ENCODE results near the gene DPP10. TPM values are rescaled to one million over a fixed set of nuclear protein-coding genes. Genes with fewer than 3 reads are reported as not detected.

The DPP10 gene
- total RNA-seq, 1 donor from 2014 or later = 2.1 TPM

GRCh38 chr2:115036818-115037217 lies 594.4 kb downstream of the DPP10 start:
- no peak for DNase-seq (ENCODE audit: low read depth, low spot score)
- Mint-ChIP-seq H3K27me3 (ENCODE audit: low read depth) (no peaks in the 10 kb centered on the region), H3K4me3 (no peak overlapping the region), H3K36me3 (ENCODE audit: low read depth) (no peaks in the 10 kb centered on the region), H3K9me3 (no peaks in the 10 kb centered on the region), H3K4me1 (no peaks in the 10 kb centered on the region), H3K27ac (ENCODE audit: unreplicated experiment) (no peak overlapping the region)
- TF ChIP-seq CTCF (conservative IDR thresholded peaks at IDR 0.05) = no peak

- Mint-ChIP-seq H3K36me3 (ENCODE audit: low read depth) (no peaks in the 10 kb centered on the region), H3K27ac (ENCODE audit: unreplicated experiment) (no peak overlapping the region), H3K4me1 (no peaks in the 10 kb centered on the region), H3K9me3 (peaks cover 4% of the 10 kb centered on the region), H3K27me3 (ENCODE audit: low read depth) (no peaks in the 10 kb centered on the region), H3K4me3 (no peak overlapping the region)
- DNase-seq (ENCODE audit: low read depth, low spot score) = no peak
- TF ChIP-seq CTCF (conservative IDR thresholded peaks at IDR 0.05) = no peak
Observed at GRCh38 chr2:115057473-115057872, 615.0 kb downstream of the DPP10 start.

GRCh38 chr2:115070002-115070401 lies 627.6 kb downstream of the DPP10 start:
- Mint-ChIP-seq H3K9me3 (peaks cover 5% of the 10 kb centered on the region), H3K4me3 (no peak overlapping the region), H3K4me1 (no peaks in the 10 kb centered on the region), H3K27me3 (ENCODE audit: low read depth) (no peaks in the 10 kb centered on the region), H3K36me3 (ENCODE audit: low read depth) (no peaks in the 10 kb centered on the region), H3K27ac (ENCODE audit: unreplicated experiment) (no peak overlapping the region)
- no peak for TF ChIP-seq CTCF (conservative IDR thresholded peaks at IDR 0.05)
- DNase-seq (ENCODE audit: low read depth, low spot score) = no peak

- no peak overlapping the region for H3K27ac Mint-ChIP-seq (ENCODE audit: unreplicated experiment)
Observed at GRCh38 chr2:115071534-115071933, 629.1 kb downstream of the DPP10 start.

GRCh38 chr2:115075800-115076199 lies 633.4 kb downstream of the DPP10 start:
- Mint-ChIP-seq H3K27ac (ENCODE audit: unreplicated experiment) (no peak overlapping the region), H3K4me1 (no peaks in the 10 kb centered on the region), H3K4me3 (no peak overlapping the region), H3K36me3 (ENCODE audit: low read depth) (no peaks in the 10 kb centered on the region), H3K27me3 (ENCODE audit: low read depth) (no peaks in the 10 kb centered on the region), H3K9me3 (peaks cover 3% of the 10 kb centered on the region)
- no peak for DNase-seq (ENCODE audit: low read depth, low spot score)
- no peak for TF ChIP-seq CTCF (conservative IDR thresholded peaks at IDR 0.05)

More at GRCh38 chr2:115071534-115071933, 629.1 kb downstream of the DPP10 start:
- H3K27me3 Mint-ChIP-seq (ENCODE audit: low read depth) = no peaks in the 10 kb centered on the region
- TF ChIP-seq CTCF (conservative IDR thresholded peaks at IDR 0.05) = no peak
- H3K4me1 Mint-ChIP-seq = no peaks in the 10 kb centered on the region
- H3K4me3 Mint-ChIP-seq = no peak overlapping the region
- no peaks in the 10 kb centered on the region for H3K36me3 Mint-ChIP-seq (ENCODE audit: low read depth)
- DNase-seq (ENCODE audit: low read depth, low spot score) = no peak
- peaks cover 5% of the 10 kb centered on the region for H3K9me3 Mint-ChIP-seq

- Mint-ChIP-seq H3K9me3 (peaks cover 3% of the 10 kb centered on the region), H3K27ac (ENCODE audit: unreplicated experiment) (no peak overlapping the region), H3K27me3 (ENCODE audit: low read depth) (no peaks in the 10 kb centered on the region), H3K36me3 (ENCODE audit: low read depth) (no peaks in the 10 kb centered on the region), H3K4me1 (no peaks in the 10 kb centered on the region), H3K4me3 (no peak overlapping the region)
- DNase-seq (ENCODE audit: low read depth, low spot score) = no peak
- TF ChIP-seq CTCF (conservative IDR thresholded peaks at IDR 0.05) = no peak
Observed at GRCh38 chr2:115077626-115078025, 635.2 kb downstream of the DPP10 start.
